Measurements from ENCODE around the gene CCDC85C.

Gene CCDC85C

DNA sequence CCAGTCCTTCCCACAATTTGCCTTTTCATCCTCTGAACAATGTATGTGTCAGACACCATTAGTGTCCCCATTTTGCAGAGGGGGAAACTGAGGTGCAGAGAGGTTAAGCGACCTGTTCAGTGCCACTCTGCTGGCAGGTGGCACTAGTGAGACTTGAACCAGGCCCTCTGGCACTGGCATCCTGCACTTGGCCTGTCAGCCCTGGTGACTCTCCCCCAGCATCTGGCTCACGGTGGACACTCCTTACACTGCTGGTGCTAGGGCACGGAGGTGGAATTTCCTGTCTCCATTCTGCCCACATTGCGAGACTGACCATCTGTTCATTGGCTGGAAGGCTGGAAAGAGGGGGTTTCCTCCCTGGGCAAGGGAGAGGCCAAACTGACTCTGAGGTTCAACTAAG, 74.1 kb downstream of the CCDC85C start:
- DNase-seq (ENCODE audit: low read depth), result no peak
- H3K4me3 ChIP-seq (ENCODE audit: low read length), result no peak overlapping the region
- TF ChIP-seq, protein P1, sequence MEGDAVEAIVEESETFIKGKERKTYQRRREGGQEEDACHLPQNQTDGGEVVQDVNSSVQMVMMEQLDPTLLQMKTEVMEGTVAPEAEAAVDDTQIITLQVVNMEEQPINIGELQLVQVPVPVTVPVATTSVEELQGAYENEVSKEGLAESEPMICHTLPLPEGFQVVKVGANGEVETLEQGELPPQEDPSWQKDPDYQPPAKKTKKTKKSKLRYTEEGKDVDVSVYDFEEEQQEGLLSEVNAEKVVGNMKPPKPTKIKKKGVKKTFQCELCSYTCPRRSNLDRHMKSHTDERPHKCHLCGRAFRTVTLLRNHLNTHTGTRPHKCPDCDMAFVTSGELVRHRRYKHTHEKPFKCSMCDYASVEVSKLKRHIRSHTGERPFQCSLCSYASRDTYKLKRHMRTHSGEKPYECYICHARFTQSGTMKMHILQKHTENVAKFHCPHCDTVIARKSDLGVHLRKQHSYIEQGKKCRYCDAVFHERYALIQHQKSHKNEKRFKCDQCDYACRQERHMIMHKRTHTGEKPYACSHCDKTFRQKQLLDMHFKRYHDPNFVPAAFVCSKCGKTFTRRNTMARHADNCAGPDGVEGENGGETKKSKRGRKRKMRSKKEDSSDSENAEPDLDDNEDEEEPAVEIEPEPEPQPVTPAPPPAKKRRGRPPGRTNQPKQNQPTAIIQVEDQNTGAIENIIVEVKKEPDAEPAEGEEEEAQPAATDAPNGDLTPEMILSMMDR (conservative IDR thresholded peaks at IDR 0.05; ENCODE audit: low read depth, low read length), result peak; percentile 6

DNA sequence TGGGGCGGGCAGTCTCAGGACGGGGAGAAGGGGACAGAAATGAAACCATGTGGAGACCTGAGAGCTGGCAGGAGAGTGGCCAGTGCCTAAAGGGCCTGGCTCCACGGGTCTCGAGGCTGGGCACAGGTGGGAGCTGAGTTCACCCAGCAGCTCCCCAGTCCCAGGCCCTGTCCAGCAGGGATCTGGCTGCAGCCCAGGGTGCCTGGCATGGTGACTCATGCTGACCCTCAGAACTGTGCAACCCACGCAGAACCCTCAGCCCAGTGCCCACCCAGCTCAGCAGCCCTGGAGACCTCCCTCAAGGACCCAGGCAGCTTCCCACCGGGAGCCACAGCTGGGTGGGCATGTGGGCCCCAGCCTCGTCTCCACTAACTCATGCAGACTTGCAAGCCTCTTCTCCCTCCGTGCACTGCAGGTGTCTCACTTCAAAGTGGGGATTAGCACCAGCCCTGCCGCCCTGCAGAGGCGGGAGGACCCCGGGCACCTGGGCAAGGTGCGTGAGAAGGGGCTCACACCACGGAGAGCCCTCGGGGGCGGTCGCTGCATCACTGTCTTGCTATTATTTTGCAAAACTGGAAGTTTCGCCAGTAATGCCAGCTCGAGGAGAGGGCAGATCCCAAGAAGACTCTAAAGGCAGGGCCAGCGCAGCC, 76.5 kb downstream of the CCDC85C start:
- DNase-seq (ENCODE audit: low read depth), result no peak
- no peak overlapping the region for H3K4me3 ChIP-seq (ENCODE audit: low read length)
- TF ChIP-seq, protein P1 (conservative IDR thresholded peaks at IDR 0.05; ENCODE audit: low read depth, low read length), result no peak

DNA sequence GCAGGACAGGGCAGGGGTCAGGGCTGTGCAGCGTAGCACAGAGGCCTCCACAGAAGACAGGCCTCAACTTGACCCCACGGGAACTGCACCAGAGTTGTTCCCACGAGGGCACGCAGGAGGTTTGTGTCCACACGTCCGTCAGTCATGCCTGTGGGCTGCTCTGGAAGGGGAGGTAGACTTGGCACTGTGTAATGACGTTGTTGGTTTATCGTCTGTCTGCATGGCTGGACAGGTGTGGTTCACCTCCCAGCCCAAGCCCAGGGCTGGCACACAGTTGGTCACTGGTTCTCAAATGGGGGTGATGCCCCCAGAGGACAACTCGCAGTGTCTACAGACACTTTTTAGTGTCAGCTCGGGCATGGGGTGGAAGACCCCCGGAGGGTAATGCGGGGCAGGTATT, 77.0 kb downstream of the CCDC85C start:
- H3K4me3 ChIP-seq (ENCODE audit: low read length), result no peak overlapping the region
- TF ChIP-seq, protein P1 (conservative IDR thresholded peaks at IDR 0.05; ENCODE audit: low read depth, low read length), result no peak
- DNase-seq (ENCODE audit: low read depth), result no peak

DNA sequence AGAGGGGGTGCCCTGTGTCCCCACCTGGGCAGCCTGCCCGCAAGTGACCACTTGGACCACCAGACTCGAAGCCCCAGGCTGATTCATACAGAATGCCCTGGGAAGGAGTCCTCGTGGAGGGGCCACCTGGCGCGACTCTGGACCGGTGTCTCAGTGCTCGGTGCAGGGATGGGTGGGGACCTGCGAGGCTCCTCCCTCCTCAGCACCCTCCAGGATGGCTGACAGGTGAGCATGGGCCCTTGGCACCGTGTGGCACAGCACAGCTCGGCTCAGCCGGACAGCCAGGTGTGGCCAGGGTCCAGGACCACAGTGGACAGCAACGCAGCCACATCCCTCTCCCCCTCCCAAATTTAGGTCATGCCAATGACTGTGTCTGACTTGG, 78.3 kb downstream of the CCDC85C start:
- DNase-seq (ENCODE audit: low read depth), result no peak
- TF ChIP-seq, protein P1 (conservative IDR thresholded peaks at IDR 0.05; ENCODE audit: low read depth, low read length), result no peak

DNA sequence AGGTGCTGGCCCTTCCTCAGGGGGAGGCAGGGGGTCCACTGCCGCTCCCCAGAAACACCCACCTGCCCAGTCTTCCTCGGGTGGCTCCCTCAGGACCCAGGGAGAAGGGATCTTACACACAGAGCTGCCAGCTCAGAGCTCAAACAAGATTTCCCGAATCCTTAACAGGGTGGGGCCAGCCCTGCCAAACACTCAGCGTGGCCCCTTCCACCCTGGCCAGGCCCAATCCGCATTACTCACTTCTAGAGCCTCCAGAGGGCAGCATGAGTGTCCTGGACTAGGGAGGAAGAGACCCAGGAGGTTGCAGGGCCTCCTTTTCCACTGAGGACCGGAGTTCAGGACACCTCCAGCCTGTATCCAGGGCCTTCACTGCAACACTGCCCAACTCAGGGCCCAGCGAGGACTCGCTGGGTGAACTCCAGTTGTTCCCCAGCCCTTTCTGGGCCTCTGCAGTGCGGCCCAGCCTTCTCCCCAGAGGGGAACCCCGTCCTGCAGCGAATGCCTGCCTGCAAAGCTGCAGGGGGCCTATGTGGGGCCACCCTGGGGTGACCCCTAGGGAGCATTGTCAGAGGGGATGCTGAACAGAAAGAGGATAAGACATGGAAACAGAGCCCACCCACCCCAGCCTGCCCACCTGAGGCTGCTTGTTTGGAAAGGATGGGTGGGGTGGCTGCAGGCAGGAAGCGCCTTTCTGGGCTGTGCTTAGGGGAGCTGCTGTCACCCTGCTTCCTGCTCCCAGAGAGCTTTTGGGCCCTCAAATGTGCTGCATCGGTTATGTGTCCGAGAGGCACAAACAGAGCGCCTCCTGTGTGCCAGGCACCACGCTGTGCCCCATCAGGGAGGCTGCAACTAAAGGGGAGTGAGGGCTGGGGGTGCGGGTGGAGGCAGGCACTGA, 79.0 kb downstream of the CCDC85C start:
- no peak overlapping the region for H3K4me3 ChIP-seq (ENCODE audit: low read length)
- no peak for DNase-seq (ENCODE audit: low read depth)
- TF ChIP-seq, protein P1 (conservative IDR thresholded peaks at IDR 0.05; ENCODE audit: low read depth, low read length), result peak; percentile 43

More for the DNA sequence above, 78.3 kb downstream of the CCDC85C start:
- no peak overlapping the region for H3K4me3 ChIP-seq (ENCODE audit: low read length)

DNA sequence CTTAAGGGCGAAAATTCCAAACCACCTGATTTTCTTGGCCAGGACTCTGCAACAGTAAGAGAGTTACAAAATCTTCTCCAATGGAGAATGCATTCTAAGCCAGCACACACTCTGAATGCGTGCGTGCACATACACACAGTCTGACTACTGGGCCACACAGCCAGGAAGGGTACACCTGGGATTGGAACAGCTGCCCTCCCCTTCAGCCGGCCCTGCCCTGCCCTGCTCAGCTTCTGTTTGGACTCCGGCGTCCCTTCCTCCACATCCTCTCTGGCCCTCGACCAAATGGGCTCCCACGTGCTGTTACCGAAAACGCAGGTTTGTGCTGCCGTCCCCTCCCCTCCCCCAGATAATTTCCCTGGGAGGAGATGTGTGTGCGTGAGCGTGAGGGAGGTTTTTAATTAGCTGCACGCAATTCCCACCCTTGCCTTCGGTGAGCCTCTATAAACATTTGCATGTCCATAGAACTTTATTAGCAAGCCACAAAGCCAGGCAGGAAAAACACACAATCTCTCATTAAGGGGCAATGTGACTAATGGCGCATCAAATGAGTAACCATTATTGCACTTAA, 79.8 kb downstream of the CCDC85C start:
- no peak overlapping the region for H3K4me3 ChIP-seq (ENCODE audit: low read length)
- no peak for DNase-seq (ENCODE audit: low read depth)
- TF ChIP-seq, protein P1 (conservative IDR thresholded peaks at IDR 0.05; ENCODE audit: low read depth, low read length), result no peak
